HG03139 (cell line): ENCODE results near the gene SEMA5A.

ENCODE experiments used
- ATAC-seq: cut with Tn5 transposase; IDR thresholded peaks from one replicate; pipeline ENCODE4 v1.9.1; 2021; ENCODE audit not compliant: unreplicated experiment

Gene SEMA5A

GRCh38 chr5:9090381-9091026 lies 455.4 kb downstream of the SEMA5A start:
- ATAC-seq, result no peak

- no peak for ATAC-seq
These were observed 456.0 kb downstream of the SEMA5A start for GRCh38 chr5:9089893-9090292.

GRCh38 chr5:9082996-9083395 lies 462.9 kb downstream of the SEMA5A start:
- no peak for ATAC-seq

GRCh38 chr5:9072701-9073100 lies 473.2 kb downstream of the SEMA5A start:
- no peak for ATAC-seq

GRCh38 chr5:9071524-9071923 lies 474.4 kb downstream of the SEMA5A start:
- no peak for ATAC-seq

GRCh38 chr5:9071074-9071473 lies 474.8 kb downstream of the SEMA5A start:
- no peak for ATAC-seq

GRCh38 chr5:9069650-9070049 lies 476.2 kb downstream of the SEMA5A start:
- ATAC-seq, result no peak

- no peak for ATAC-seq
These were observed 478.7 kb downstream of the SEMA5A start for GRCh38 chr5:9067154-9067553.

GRCh38 chr5:9066349-9066748 lies 479.5 kb downstream of the SEMA5A start:
- no peak for ATAC-seq

GRCh38 chr5:9063615-9064245 lies 482.1 kb downstream of the SEMA5A start:
- no peak for ATAC-seq

GRCh38 chr5:9062873-9063272 lies 483.0 kb downstream of the SEMA5A start:
- no peak for ATAC-seq

GRCh38 chr5:9059920-9060691 lies 485.8 kb downstream of the SEMA5A start:
- no peak for ATAC-seq

GRCh38 chr5:9058666-9059065 lies 487.2 kb downstream of the SEMA5A start:
- no peak for ATAC-seq

GRCh38 chr5:9058161-9058560 lies 487.7 kb downstream of the SEMA5A start:
- no peak for ATAC-seq

GRCh38 chr5:9057406-9058000 lies 488.4 kb downstream of the SEMA5A start:
- no peak for ATAC-seq

- ATAC-seq, result no peak
These were observed 489.8 kb downstream of the SEMA5A start for GRCh38 chr5:9056046-9056445.

- no peak for ATAC-seq
These were observed 490.9 kb downstream of the SEMA5A start for GRCh38 chr5:9054821-9055589.

- ATAC-seq, result no peak
These were observed 491.6 kb downstream of the SEMA5A start for GRCh38 chr5:9054322-9054721.

GRCh38 chr5:9052421-9052820 lies 493.5 kb downstream of the SEMA5A start:
- no peak for ATAC-seq

- ATAC-seq, result no peak
These were observed 494.1 kb downstream of the SEMA5A start for GRCh38 chr5:9051779-9052178.

GRCh38 chr5:9047932-9048331 lies 497.9 kb downstream of the SEMA5A start:
- ATAC-seq, result no peak
